HEK293T (cell line): ENCODE data around the gene CD74.

Experiments used
- FOXM1 ChIP-seq: fragments of 450-650 bp; IDR thresholded peaks from 2 replicates; pipeline ENCODE4 v1.6.1; 2017; ENCODE audit warnings: mild to moderate bottlenecking, borderline replicate concordance
- SUZ12 ChIP-seq: fragments of 450-650 bp; IDR thresholded peaks from 2 replicates; pipeline ENCODE4 v1.6.1; 2016; ENCODE audit warnings: mild to moderate bottlenecking
- TF ChIP-seq, protein P1 (sequence below): fragments of 450-650 bp; IDR thresholded peaks from 2 replicates; pipeline ENCODE4 v1.6.1; 2016

- TF ChIP-seq FOXM1 = no peak
- TF ChIP-seq, protein P1, sequence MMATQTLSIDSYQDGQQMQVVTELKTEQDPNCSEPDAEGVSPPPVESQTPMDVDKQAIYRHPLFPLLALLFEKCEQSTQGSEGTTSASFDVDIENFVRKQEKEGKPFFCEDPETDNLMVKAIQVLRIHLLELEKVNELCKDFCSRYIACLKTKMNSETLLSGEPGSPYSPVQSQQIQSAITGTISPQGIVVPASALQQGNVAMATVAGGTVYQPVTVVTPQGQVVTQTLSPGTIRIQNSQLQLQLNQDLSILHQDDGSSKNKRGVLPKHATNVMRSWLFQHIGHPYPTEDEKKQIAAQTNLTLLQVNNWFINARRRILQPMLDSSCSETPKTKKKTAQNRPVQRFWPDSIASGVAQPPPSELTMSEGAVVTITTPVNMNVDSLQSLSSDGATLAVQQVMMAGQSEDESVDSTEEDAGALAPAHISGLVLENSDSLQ = no peak
- no peak for TF ChIP-seq SUZ12
Observed at GRCh38 chr5:150401376-150402228, 11.1 kb downstream of the CD74 start.
